ENCODE data around the gene ARHGEF4.
"Not testable (repeated sequence)": the region's sequence is repeated elsewhere in the genome, so short reads cannot be mapped to it uniquely, and the experiment has no call there.

Gene ARHGEF4

GRCh38 chr2:130977461-130978050 is 140.8 kb downstream of the ARHGEF4 start:
- no peak for DNase-seq

GRCh38 chr2:130981667-130982066 is 145.0 kb downstream of the ARHGEF4 start:
- DNase-seq = no peak

GRCh38 chr2:130985206-130985780 is 148.6 kb downstream of the ARHGEF4 start:
- DNase-seq = no peak

GRCh38 chr2:130985831-130986649 is 149.3 kb downstream of the ARHGEF4 start:
- no peak for DNase-seq

GRCh38 chr2:130986890-130987493 is 150.3 kb downstream of the ARHGEF4 start:
- DNase-seq = no peak

GRCh38 chr2:130987519-130988425 is 151.1 kb downstream of the ARHGEF4 start:
- no peak for DNase-seq

- DNase-seq = not testable (repeated sequence)
Observed at GRCh38 chr2:130991446-130991845, 154.7 kb downstream of the ARHGEF4 start.

GRCh38 chr2:130992003-130992402 is 155.3 kb downstream of the ARHGEF4 start:
- not testable (repeated sequence) for DNase-seq

- DNase-seq = no peak
Observed at GRCh38 chr2:130996691-130997090, 160.0 kb downstream of the ARHGEF4 start.

- no peak for DNase-seq
Observed at GRCh38 chr2:130997198-130997597, 160.5 kb downstream of the ARHGEF4 start.

GRCh38 chr2:130998561-130998960 is 161.8 kb downstream of the ARHGEF4 start:
- DNase-seq = no peak

GRCh38 chr2:131004446-131005209 is 167.9 kb downstream of the ARHGEF4 start:
- DNase-seq = no peak

- DNase-seq = no peak
Observed at GRCh38 chr2:131005216-131005935, 168.7 kb downstream of the ARHGEF4 start.

- DNase-seq = no peak
Observed at GRCh38 chr2:131006561-131006960, 169.8 kb downstream of the ARHGEF4 start.

GRCh38 chr2:131008967-131009366 is 172.3 kb downstream of the ARHGEF4 start:
- DNase-seq = no peak

GRCh38 chr2:131009713-131010475 is 173.2 kb downstream of the ARHGEF4 start:
- DNase-seq = no peak

- DNase-seq = no peak
Observed at GRCh38 chr2:131010566-131010965, 173.9 kb downstream of the ARHGEF4 start.

- DNase-seq = no peak
Observed at GRCh38 chr2:131011486-131011885, 174.8 kb downstream of the ARHGEF4 start.

GRCh38 chr2:131014141-131014540 is 177.4 kb downstream of the ARHGEF4 start:
- no peak for DNase-seq

GRCh38 chr2:131015764-131016163 is 179.1 kb downstream of the ARHGEF4 start:
- no peak for DNase-seq

Measured in fibroblast of skin of scalp (primary cell).